Vein endothelial cell (primary cell): Measurements from ENCODE around the gene OR51F1. TPM values are rescaled to one million over a fixed set of nuclear protein-coding genes. Genes with fewer than 3 reads are reported as not detected.

ENCODE experiments used
- small RNA-seq: library from RNA; depleted of rRNA; stranded (forward); fragments of <200 nt; gene quantifications from one replicate; pipeline ENCODE3, GENCODE V24; 2012
- total RNA-seq: library from RNA; depleted of rRNA; stranded (reverse); fragments of >200 nt; gene quantifications from 2 replicates; pipeline ENCODE4 v1.2.3, GENCODE V29; 2012

The OR51F1 gene
- total RNA-seq, result not detected in 2 replicates

DNA sequence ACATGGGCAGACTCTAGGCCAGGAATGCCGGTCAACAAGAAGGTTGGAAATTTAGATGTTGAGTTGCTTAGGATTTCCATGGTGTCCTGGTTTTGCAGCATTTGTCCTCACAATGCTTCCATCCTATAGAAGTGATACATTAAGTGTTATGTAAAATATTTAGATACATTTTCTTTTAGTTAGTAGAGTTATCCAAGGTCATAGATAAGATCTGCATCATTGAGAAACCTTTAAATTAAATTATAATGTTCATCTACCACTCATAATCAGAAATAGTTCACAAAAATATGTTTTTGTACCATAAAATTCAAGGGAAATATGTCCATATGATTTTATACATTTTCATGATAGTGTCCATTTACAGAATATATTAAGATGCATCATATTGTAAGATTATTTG, at the start of gene OR51F1:
TSS of gene OR51F1 (minus strand) at position 101 of the 400 bp plus-strand sequence. CDS start at position 101, 0 bp downstream.

GRCh38 chr11:4804280-4804679, 34.5 kb upstream of the OR51F1 start, which contains the start of gene OR52R1:
TSS of gene OR52R1 (minus strand) at chr11:4804380. CDS start at chr11:4804380, 0 bp downstream.

Small RNA genes within 50 kb of the gene (small RNA-seq; reads per million reads assigned to genes)
- not detected for gene RF00091

Other genes with a start within 250 kb of the OR51F1 start
- not detected in 2 replicates for gene OR52M1, start 224.7 kb downstream of the OR51F1 start, total RNA-seq
- not detected in 2 replicates for gene OR52I2, start 188.2 kb downstream of the OR51F1 start, total RNA-seq
- gene OR52I1, start 175.9 kb downstream of the OR51F1 start, total RNA-seq, result not detected in 2 replicates
- 13.9 and 15.4 TPM in 2 replicates for gene TRIM68, start 161.7 kb downstream of the OR51F1 start, total RNA-seq
- not detected in 2 replicates for gene OR51D1, start 132.5 kb downstream of the OR51F1 start, total RNA-seq
- gene OR51E1, start 126.0 kb downstream of the OR51F1 start, total RNA-seq, result not detected in 2 replicates
- not detected in 2 replicates for gene OR51E2, start 72.1 kb downstream of the OR51F1 start, total RNA-seq
- not detected in 2 replicates for gene MMP26, start 65.2 kb downstream of the OR51F1 start, total RNA-seq
- gene OR52R1, start 34.4 kb upstream of the OR51F1 start, total RNA-seq, result not detected in 2 replicates
- not detected in 2 replicates for gene OR51F2, start 51.4 kb upstream of the OR51F1 start, total RNA-seq
- gene OR51S1, start 79.3 kb upstream of the OR51F1 start, total RNA-seq, result not detected in 2 replicates
- gene OR51T1, start 112.0 kb upstream of the OR51F1 start, total RNA-seq, result not detected in 2 replicates
- not detected in 2 replicates for gene OR51A7, start 133.8 kb upstream of the OR51F1 start, total RNA-seq
- gene OR51G2, start 149.4 kb upstream of the OR51F1 start, total RNA-seq, result not detected in 2 replicates
- not detected in 2 replicates for gene OR51G1, start 154.4 kb upstream of the OR51F1 start, total RNA-seq
- not detected in 2 replicates for gene OR51A4, start 177.7 kb upstream of the OR51F1 start, total RNA-seq
- not detected in 2 replicates for gene OR51A2, start 185.8 kb upstream of the OR51F1 start, total RNA-seq
- not detected in 2 replicates for gene OR51L1, start 224.9 kb upstream of the OR51F1 start, total RNA-seq